Measurements from ENCODE around the gene CANT1. TPM values are rescaled to one million over a fixed set of nuclear protein-coding genes. Genes with fewer than 3 reads are reported as not detected.

Gene CANT1
- total and polyA plus RNA-seq, 2 of the 13 experiments (the other 11 are each of a cell fraction or from before 2014, with no cell fraction given), result 34.1 to 42.1 TPM

DNA sequence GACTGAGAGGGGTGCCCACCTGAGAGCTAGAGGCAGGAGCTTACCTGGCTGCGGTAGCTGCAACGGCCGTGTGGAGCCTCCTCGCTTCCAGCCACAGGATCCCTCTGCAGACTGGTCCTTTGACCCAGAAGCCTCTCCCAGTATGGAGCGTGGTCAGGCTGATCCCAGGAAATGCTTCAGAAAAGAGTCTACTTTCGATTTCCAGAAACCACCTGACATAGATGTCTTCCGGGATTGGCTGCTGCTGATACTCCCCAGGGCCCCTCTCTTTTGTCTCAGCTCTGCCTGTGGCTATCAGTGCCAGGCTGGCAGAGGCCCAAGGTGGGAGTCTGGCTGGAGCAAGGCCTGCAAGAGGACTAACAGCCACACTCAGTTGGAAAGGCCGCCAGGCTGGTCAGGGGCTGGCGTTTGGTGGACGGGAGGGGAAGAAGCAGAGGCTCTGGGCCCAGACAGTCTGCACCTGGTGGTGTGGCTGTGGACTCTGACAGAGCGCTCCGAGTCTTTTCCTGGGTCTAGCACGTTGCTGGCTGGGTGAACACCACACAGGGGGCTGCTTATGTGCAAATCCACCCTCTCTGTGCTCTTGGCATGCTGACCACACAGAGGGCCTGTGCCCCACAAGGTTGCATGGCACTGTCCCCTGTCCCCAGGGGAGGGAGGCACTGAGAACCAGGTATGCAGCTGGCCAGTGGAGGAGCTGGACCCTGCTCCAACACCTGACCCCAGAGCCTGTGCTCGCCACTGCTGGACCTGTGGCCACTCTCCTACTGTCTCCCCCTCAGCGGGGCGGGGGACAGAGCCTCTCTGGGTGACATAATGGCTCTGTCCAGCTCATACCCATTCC, 29.6 kb downstream of the CANT1 start, which contains the start of gene LGALS3BP (continued):
- no peak for TF ChIP-seq GFI1 (CRISPR knock-in tag; IDR thresholded peaks at IDR 0.05; ENCODE audit: borderline replicate concordance)
- TF ChIP-seq ZNF264 (CRISPR knock-in tag; IDR thresholded peaks at IDR 0.05), result peak; percentile 65; the same call in 1 of the 2 replicates
- TF ChIP-seq SP4 (CRISPR knock-in tag; IDR thresholded peaks at IDR 0.05), result peak; percentile 73
- no peak for TF ChIP-seq TRIM22 (IDR thresholded peaks at IDR 0.05)
- no peak; the same call in 1 of the 2 replicates for TF ChIP-seq MLLT10 (CRISPR knock-in tag; IDR thresholded peaks at IDR 0.05)
- no peak for TF ChIP-seq ZNF235 (CRISPR knock-in tag; IDR thresholded peaks at IDR 0.05; ENCODE audit: borderline replicate concordance)
- peak; percentile 50; the same call in 1 of the 2 replicates for TF ChIP-seq ZNF33B (CRISPR knock-in tag; IDR thresholded peaks at IDR 0.05)
- TF ChIP-seq ZBTB26 (CRISPR knock-in tag; IDR thresholded peaks at IDR 0.05; ENCODE audit: borderline replicate concordance), result peak; percentile 72
- TF ChIP-seq ATF6 (CRISPR knock-in tag; conservative IDR thresholded peaks at IDR 0.05), result no peak
- TF ChIP-seq ZNF383 (CRISPR knock-in tag; IDR thresholded peaks at IDR 0.05; ENCODE audit: borderline replicate concordance), result no peak
- no peak for TF ChIP-seq CEBPB (IDR thresholded peaks at IDR 0.05; ENCODE audit: borderline replicate concordance, low read depth, low read length)
- peak; percentile 61 for TF ChIP-seq MXD4 (CRISPR knock-in tag; IDR thresholded peaks at IDR 0.05)
- no peak for TF ChIP-seq DBP (CRISPR knock-in tag; IDR thresholded peaks at IDR 0.05; ENCODE audit: not compliant biosample characterization)
- TF ChIP-seq ZBTB46 (CRISPR knock-in tag; IDR thresholded peaks at IDR 0.05; ENCODE audit: borderline replicate concordance), result no peak
- no peak for TF ChIP-seq HNF4G (IDR thresholded peaks at IDR 0.05; ENCODE audit: borderline replicate concordance, low read depth, low read length)
- TF ChIP-seq HNF4G (CRISPR knock-in tag; IDR thresholded peaks at IDR 0.05; ENCODE audit: borderline replicate concordance, low read depth), result no peak; the same call in none of the 2 replicates
- TF ChIP-seq WIZ (CRISPR knock-in tag; IDR thresholded peaks at IDR 0.05), result peak; percentile 66; the same call in 1 of the 2 replicates
- TF ChIP-seq MYC (CRISPR knock-in tag; IDR thresholded peaks at IDR 0.05; ENCODE audit: borderline replicate concordance), result peak; percentile 81
- 0 out of 2 replicates have a peak, but pooled peaks have one; percentile 35 for TF ChIP-seq FOXK1 (CRISPR knock-in tag; IDR thresholded peaks at IDR 0.05; ENCODE audit: borderline replicate concordance, low read depth)
- no peak for TF ChIP-seq ZNF557 (CRISPR knock-in tag; IDR thresholded peaks at IDR 0.05)
